Naive thymus-derived CD4-positive, alpha-beta T cell (primary cell): ENCODE measurements around the gene UGT3A1. TPM values are rescaled to one million over a fixed set of nuclear protein-coding genes. Genes with fewer than 3 reads are reported as not detected.

Source experiments
- ATAC-seq: fragments of 150-1000 bp; cut with Tn5 transposase; 2 replicates; pipeline ENCODE4 v1.10.0; 2021; ENCODE audit warnings: mild to moderate bottlenecking, moderate library complexity
- CTCF ChIA-PET: fragments of 350-600 bp; sonication (Branson Sonifier 250); formaldehyde crosslinking; loops from one replicate; lab custom pipeline; 2021; ENCODE audit warnings: antibody characterized with exemption; lab: Charles Lee
- POLR2A ChIA-PET: fragments of 350-600 bp; sonication (Branson Sonifier 250); formaldehyde crosslinking; loops from one replicate; lab custom pipeline; 2021; ENCODE audit warnings: antibody characterized with exemption, inconsistent platforms; lab: Charles Lee
- DNase-seq, 9 donors: peaks; one replicate each; pipeline versions ENCODE4 v3.0.0 to v3.0.0-alpha.2; 2020 to 2022; ENCODE audit warnings: mixed read lengths in 1 of 9
- H3K27ac ChIP-seq: one replicate; pipeline ENCODE4 v1.7.0; 2013; ENCODE audit warnings: mild to moderate bottlenecking, low read depth, low read length, moderate library complexity
- H3K27me3 ChIP-seq, 2 donors: one replicate each; pipeline ENCODE4 v1.7.0; 2013; ENCODE audit warnings: low read length in 2 of 2, mild to moderate bottlenecking in 2 of 2, moderate library complexity in 2 of 2; ENCODE audit not compliant: control insufficient read depth in 2 of 2, insufficient read depth in 2 of 2
- H3K36me3 ChIP-seq, 3 experiments: 1 replicate in 2 of 3; 2 replicates in 1 of 3; pipeline ENCODE4 v1.7.0; 2013; ENCODE audit warnings: low read length in 3 of 3, mild to moderate bottlenecking in 3 of 3, moderate library complexity in 1 of 3; ENCODE audit not compliant: insufficient read depth in 3 of 3, control insufficient read depth in 2 of 3
- H3K4me1 ChIP-seq, 2 donors: one replicate each; pipeline ENCODE4 v1.7.0; 2013; ENCODE audit warnings: low read length in 2 of 2, mild to moderate bottlenecking in 2 of 2, moderate library complexity in 1 of 2; ENCODE audit not compliant: control insufficient read depth in 2 of 2, insufficient read depth in 2 of 2
- H3K4me3 ChIP-seq: 2 replicates; pipeline ENCODE4 v1.7.0; 2013; ENCODE audit warnings: mild to moderate bottlenecking, low read length
- H3K9me3 ChIP-seq, 3 experiments: 1 replicate in 2 of 3; 2 replicates in 1 of 3; pipeline ENCODE4 v1.7.0; 2013; ENCODE audit warnings: low read length in 3 of 3; ENCODE audit not compliant: control insufficient read depth in 2 of 3
- H3K27ac Mint-ChIP-seq, 9 donors: one replicate each; pipeline ENCODE4 v1.8.0; 2020 to 2022; ENCODE audit warnings: mixed read lengths in 9 of 9, mild to moderate bottlenecking in 8 of 9, moderate library complexity in 5 of 9, inconsistent platforms in 2 of 9
- H3K27me3 Mint-ChIP-seq, 5 donors: one replicate each; pipeline ENCODE4 v1.8.0; 2021 to 2022; ENCODE audit warnings: mixed read lengths in 5 of 5, mild to moderate bottlenecking in 1 of 5
- H3K36me3 Mint-ChIP-seq, 5 donors: one replicate each; pipeline ENCODE4 v1.8.0; 2020 to 2022; ENCODE audit warnings: mixed read lengths in 5 of 5, mild to moderate bottlenecking in 3 of 5, inconsistent platforms in 1 of 5
- H3K4me1 Mint-ChIP-seq, 7 donors: one replicate each; pipeline ENCODE4 v1.8.0; 2020 to 2022; ENCODE audit warnings: mixed read lengths in 7 of 7, mild to moderate bottlenecking in 3 of 7, inconsistent platforms in 1 of 7
- H3K4me3 Mint-ChIP-seq, 10 donors: one replicate each; pipeline ENCODE4 v1.8.0; 2020 to 2022; ENCODE audit warnings: mild to moderate bottlenecking in 10 of 10, mixed read lengths in 10 of 10, moderate library complexity in 6 of 10, inconsistent platforms in 2 of 10
- H3K9me3 Mint-ChIP-seq, 11 donors: one replicate each; pipeline ENCODE4 v1.8.0; 2020 to 2022; ENCODE audit warnings: mixed read lengths in 11 of 11, mild to moderate bottlenecking in 4 of 11, inconsistent platforms in 1 of 11, moderate library complexity in 1 of 11
- intact Hi-C, 2 donors: fragments of 100-400 bp; cut with micrococcal nuclease; formaldehyde crosslinking; loops; one replicate each; pipeline ENCODE4 v1.15.1; 2023
- polyA plus RNA-seq, 2 donors: library from polyadenylated mRNA; unstranded; fragments of 300-500 nt; fragmentation: Illumina TruSeq; gene quantifications; one replicate each; pipeline ENCODE4 v1.2.3, GENCODE V29; 2021
- total RNA-seq, 6 experiments: library from RNA in 5 of 6; stranded (reverse) in 5 of 6; gene quantifications; 1 replicate in 5 of 6; 2 replicates in 1 of 6; pipeline ENCODE4 v1.2.3 and lab custom pipeline; 2021 to 2026

UGT3A1 gene
- total and polyA plus RNA-seq, 7 experiments from 2014 or later, result not detected

- H3K27ac ChIP-seq, result no peak overlapping the region
- Mint-ChIP-seq H3K27me3 (peaks cover 6 to 32% (median 23%) of the 10 kb centered on the region in 5 donors), H3K4me1 (peaks cover 0 to 6% (median 0%) of the 10 kb centered on the region in 7 donors), H3K9me3 (no peaks in the 10 kb centered on the region), H3K4me3 (no peak overlapping the region), H3K36me3 (no peaks in the 10 kb centered on the region), H3K27ac (no peak overlapping the region)
- no peaks in the 10 kb centered on the region for H3K4me1 ChIP-seq
- H3K4me3 ChIP-seq, result no peak overlapping the region
- no peaks in the 10 kb centered on the region for H3K36me3 ChIP-seq
- intact Hi-C loops, result no loop called here
- H3K27me3 ChIP-seq, result no peaks in the 10 kb centered on the region
- ATAC-seq, result no peak
- POLR2A ChIA-PET, result no interaction called here
- DNase-seq, result no peak
- no peaks in the 10 kb centered on the region for H3K9me3 ChIP-seq
- CTCF ChIA-PET, result no interaction called here
Observed at GRCh38 chr5:35939639-35940038, 51.6 kb downstream of the UGT3A1 start.

- Mint-ChIP-seq H3K4me1 (peaks cover 0 to 6% (median 0%) of the 10 kb centered on the region in 7 donors), H3K27me3 (peaks cover 6 to 30% (median 23%) of the 10 kb centered on the region in 5 donors), H3K4me3 (no peak within 1 kb of the TSS), H3K36me3 (no peaks in the 10 kb centered on the region), H3K9me3 (no peaks in the 10 kb centered on the region), H3K27ac (no peak within 1 kb of the TSS)
- ChIA-PET CTCF (interaction anchor here (0.9 kb wide), 1 partner anchor 12 kb away, joined by 3 read pairs; no protein-coding TSS in a partner anchor), POLR2A (no interaction called here)
- Histone ChIP-seq H3K4me1 (no peaks in the 10 kb centered on the region), H3K4me3 (no peak within 1 kb of the TSS), H3K27ac (no peak within 1 kb of the TSS), H3K27me3 (no peaks in the 10 kb centered on the region), H3K36me3 (no peaks in the 10 kb centered on the region), H3K9me3 (no peaks in the 10 kb centered on the region)
- ATAC-seq (no peak), DNase-seq (peak in 2 of 9 donors; percentile 10 to 19)
- intact Hi-C loops, result no loop called here
Observed at GRCh38 chr5:35938568-35939227, 52.5 kb downstream of the UGT3A1 start, which contains the start of gene CAPSL. CAPSL (minus strand) TSS chr5:35938622; CDS start chr5:35921120, 17,502 bp downstream.

GRCh38 chr5:35926389-35927051, 64.7 kb downstream of the UGT3A1 start:
- DNase-seq (peak; percentile 29 to 80 (median 73)), ATAC-seq (peak; percentile 70)
- Mint-ChIP-seq H3K4me3 (peak overlapping the region; percentile 35 to 87 (median 58)), H3K36me3 (no peaks in the 10 kb centered on the region), H3K9me3 (no peaks in the 10 kb centered on the region), H3K27me3 (peaks cover 0 to 13% (median 5%) of the 10 kb centered on the region in 5 donors), H3K4me1 (peaks cover 18 to 49% (median 35%) of the 10 kb centered on the region in 7 donors), H3K27ac (peak overlapping the region in 3 of 9 donors; percentile 1 to 60 (median 7))
- Histone ChIP-seq H3K4me1 (peaks cover 10 to 14% of the 10 kb centered on the region in 2 donors), H3K4me3 (no peak overlapping the region), H3K9me3 (no peaks in the 10 kb centered on the region), H3K27me3 (no peaks in the 10 kb centered on the region), H3K36me3 (no peaks in the 10 kb centered on the region), H3K27ac (no peak overlapping the region)
- ChIA-PET CTCF (interaction anchor here (0.6 to 4.9 kb wide), 28 partner anchors 8 to 1024 kb away, joined by 3 to 137 read pairs (median 4); partner anchors contain the start of genes CAPSL and SPEF2), POLR2A (interaction anchor here (0.6 to 1.3 kb wide), 7 partner anchors 46 to 275 kb away, joined by 3 to 6 read pairs (median 4); no protein-coding TSS in a partner anchor)
- intact Hi-C loops, result loop anchor here (1.0 to 5.0 kb wide), 8 partner anchors 275 to 1439 kb away; no protein-coding TSS in a partner anchor

GRCh38 chr5:35924950-35925722, 66.1 kb downstream of the UGT3A1 start:
- H3K4me1 ChIP-seq, result peaks cover 10 to 14% of the 10 kb centered on the region in 2 donors
- intact Hi-C loops, result loop anchor here (1.0 to 5.0 kb wide), 18 partner anchors 23 to 1438 kb away; partner anchors contain the start of genes SPEF2 (in 2 of the 2) and IL7R (in 1 of the 2)
- H3K4me3 ChIP-seq, result peak overlapping the region; percentile 55
- H3K27ac Mint-ChIP-seq, result peak overlapping the region; percentile 57 to 89 (median 79)
- ChIA-PET POLR2A (interaction anchor here (0.6 to 4.0 kb wide), 15 partner anchors 43 to 274 kb away, joined by 3 to 16 read pairs (median 3); partner anchors contain the start of gene IL7R), CTCF (interaction anchor here (0.6 to 4.9 kb wide), 43 partner anchors 10 to 837 kb away, joined by 3 to 137 read pairs (median 5); partner anchors contain the start of genes IL7R and SPEF2)
- H3K36me3 ChIP-seq, result no peaks in the 10 kb centered on the region
- H3K4me3 Mint-ChIP-seq, result peak overlapping the region; percentile 70 to 87 (median 80)
- peak; percentile 93 for ATAC-seq
- H3K4me1 Mint-ChIP-seq, result peaks cover 18 to 53% (median 38%) of the 10 kb centered on the region in 7 donors
- H3K9me3 Mint-ChIP-seq, result peaks cover 0 to 3% (median 0%) of the 10 kb centered on the region in 11 donors
- no peak overlapping the region for H3K27ac ChIP-seq
- peaks cover 0 to 3% (median 0%) of the 10 kb centered on the region in 5 donors for H3K36me3 Mint-ChIP-seq
- H3K27me3 ChIP-seq, result no peaks in the 10 kb centered on the region
- peak; percentile 60 to 87 (median 80) for DNase-seq
- H3K9me3 ChIP-seq, result no peaks in the 10 kb centered on the region
- H3K27me3 Mint-ChIP-seq, result peaks cover 0 to 5% (median 0%) of the 10 kb centered on the region in 5 donors

- Histone ChIP-seq H3K4me1 (peaks cover 10 to 14% of the 10 kb centered on the region in 2 donors), H3K36me3 (no peaks in the 10 kb centered on the region), H3K27me3 (no peaks in the 10 kb centered on the region), H3K27ac (no peak overlapping the region), H3K9me3 (no peaks in the 10 kb centered on the region), H3K4me3 (peak overlapping the region; percentile 12)
- ATAC-seq (no peak), DNase-seq (no peak)
- H3K27ac Mint-ChIP-seq, result peak overlapping the region; percentile 57 to 89 (median 79)
- peaks cover 0 to 8% (median 4%) of the 10 kb centered on the region in 5 donors for H3K36me3 Mint-ChIP-seq
- ChIA-PET CTCF (interaction anchor here (0.6 to 4.9 kb wide), 35 partner anchors 13 to 837 kb away, joined by 3 to 137 read pairs (median 5); partner anchors contain the start of genes IL7R and SPEF2), POLR2A (interaction anchor here (0.8 to 4.0 kb wide), 13 partner anchors 42 to 273 kb away, joined by 3 to 16 read pairs (median 4); partner anchors contain the start of gene IL7R)
- intact Hi-C loops, result loop anchor here (1.0 to 2.0 kb wide), 7 partner anchors 22 to 253 kb away; partner anchors contain the start of gene IL7R (in 1 of the 2)
- H3K9me3 Mint-ChIP-seq, result peaks cover 0 to 10% (median 3%) of the 10 kb centered on the region in 11 donors
- peaks cover 23 to 53% (median 43%) of the 10 kb centered on the region in 7 donors for H3K4me1 Mint-ChIP-seq
- peaks cover 0 to 5% (median 0%) of the 10 kb centered on the region in 5 donors for H3K27me3 Mint-ChIP-seq
- peak overlapping the region; percentile 70 to 87 (median 80) for H3K4me3 Mint-ChIP-seq
Observed at GRCh38 chr5:35924122-35924949, 66.9 kb downstream of the UGT3A1 start.
